Gastrocnemius medialis (tissue), 4 donors: ENCODE results near the gene AHRR. TPM values are rescaled to one million over a fixed set of nuclear protein-coding genes. Genes with fewer than 3 reads are reported as not detected.

Experiments used
- ATAC-seq, 2 donors: fragments of 150-250 bp; one replicate each; pipeline ENCODE4 v1.9.1; 2016
- DNase-seq, 2 donors: peaks; one replicate each; pipeline ENCODE4 v3.0.0-alpha.2; 2019
- H3K27ac ChIP-seq, 4 donors: fragments of 200-600 bp; sonication (generic); 1 replicate in 1 of 4; 2 replicates in 3 of 4; pipeline ENCODE4 v1.5.1; 2016 to 2018; ENCODE audit warnings: mild to moderate bottlenecking in 2 of 4, moderate library complexity in 1 of 4
- H3K27me3 ChIP-seq, 3 donors: fragments of 200-600 bp; sonication (generic) in 2 of 3; 1 replicate in 1 of 3; 2 replicates in 2 of 3; pipeline versions ENCODE4 v1.5.1 to v1.6.0; 2016 to 2019; ENCODE audit warnings: mild to moderate bottlenecking in 1 of 3, moderate library complexity in 1 of 3
- H3K36me3 ChIP-seq, 2 donors: fragments of 200-600 bp; sonication (generic) in 1 of 2; one replicate each; pipeline ENCODE4 v1.5.1; 2017 to 2018
- H3K4me1 ChIP-seq, 2 donors: fragments of 200-600 bp; sonication (generic) in 1 of 2; one replicate each; pipeline ENCODE4 v1.5.1; 2016 to 2017; ENCODE audit warnings: mild to moderate bottlenecking in 2 of 2
- H3K4me3 ChIP-seq, 4 donors: fragments of 200-600 bp; sonication (generic) in 3 of 4; 1 replicate in 1 of 4; 2 replicates in 3 of 4; pipeline ENCODE4 v1.5.1; 2016 to 2019; ENCODE audit warnings: mild to moderate bottlenecking in 2 of 4
- H3K9me3 ChIP-seq, 3 donors: fragments of 200-600 bp; sonication (generic) in 2 of 3; 1 replicate in 1 of 3; 2 replicates in 2 of 3; pipeline ENCODE4 v1.5.1; 2016 to 2019
- POLR2A ChIP-seq, 2 donors: fragments of 450-650 bp; IDR thresholded peaks; one replicate each; pipeline ENCODE4 v1.6.1; 2017; ENCODE audit warnings: antibody characterized with exemption in 2 of 2, mild to moderate bottlenecking in 2 of 2, moderate library complexity in 2 of 2
- in situ Hi-C, 4 donors: fragments of 200-750 bp; cut with MboI; loops; one replicate each; pipeline versions ENCODE4 v1.15.0 to v1.8.0; 2017; ENCODE audit warnings: low sequenced_read_pairs in 4 of 4
- intact Hi-C: fragments of 100-400 bp; cut with DNase I; formaldehyde crosslinking; loops from one replicate; pipeline ENCODE4 v1.15.1; 2023; ENCODE audit warnings: low total_unique reads
- total RNA-seq, 4 donors: library from RNA; depleted of rRNA; stranded (reverse); fragments of >200 nt; gene quantifications; one replicate each; pipeline versions ENCODE4 v1.1.0 to v1.2.3, GENCODE V29; 2016
- TF ChIP-seq, protein P1 (sequence below), 5 experiments: fragments of 450-650 bp in 3 of 5; fragments of 200-600 bp in 2 of 5; sonication (generic) in 2 of 5; IDR thresholded peaks in 4 of 5; conservative IDR thresholded peaks in 1 of 5; 1 replicate in 4 of 5; 2 replicates in 1 of 5; pipeline ENCODE4 v1.5.1; 2016 to 2019; ENCODE audit warnings: antibody characterized with exemption in 5 of 5, mild to moderate bottlenecking in 3 of 5, moderate library complexity in 3 of 5

AHRR gene
- total RNA-seq, 4 donors from 2014 or later = 0.05 to 1.3 (median 0.18) TPM; not detected in 1

DNA sequence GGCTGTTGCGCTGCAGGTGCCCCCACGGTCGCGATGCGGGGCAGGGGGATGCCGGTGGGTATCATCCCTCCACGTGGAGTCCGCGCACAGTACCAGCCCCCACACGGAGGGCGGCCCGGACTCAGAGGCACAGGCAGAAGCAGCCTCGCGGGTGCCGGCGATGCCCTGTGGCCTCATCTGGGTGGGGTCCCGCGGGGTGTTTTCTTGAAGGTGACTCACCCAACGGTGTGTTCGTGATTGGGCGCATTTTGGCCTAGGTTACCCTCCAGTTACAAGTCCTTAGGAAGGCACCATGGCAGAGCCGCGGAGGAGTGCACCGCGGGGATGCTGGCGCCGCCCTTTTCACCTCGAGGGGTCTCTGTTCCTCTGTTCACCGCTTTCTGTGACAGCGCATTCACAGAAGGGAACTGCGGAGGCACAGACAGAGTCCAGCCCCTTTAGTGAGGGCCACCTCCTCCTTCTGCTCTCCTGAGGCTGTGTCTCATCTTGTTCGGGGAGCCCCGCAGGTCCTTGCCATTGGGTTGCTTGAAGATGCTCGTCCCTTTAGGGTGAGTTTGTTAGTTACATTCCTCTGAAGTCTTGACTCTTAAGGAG lies 99.9 kb downstream of the AHRR start:
- Histone ChIP-seq H3K36me3 (no peaks in the 10 kb centered on the region), H3K4me1 (no peaks in the 10 kb centered on the region), H3K27me3 (no peaks in the 10 kb centered on the region), H3K27ac (no peak overlapping the region), H3K9me3 (no peaks in the 10 kb centered on the region), H3K4me3 (no peak overlapping the region)
- intact Hi-C loops = no loop called here
- DNase-seq = no peak
- in situ Hi-C loops = no loop called here
- TF ChIP-seq, protein P1, sequence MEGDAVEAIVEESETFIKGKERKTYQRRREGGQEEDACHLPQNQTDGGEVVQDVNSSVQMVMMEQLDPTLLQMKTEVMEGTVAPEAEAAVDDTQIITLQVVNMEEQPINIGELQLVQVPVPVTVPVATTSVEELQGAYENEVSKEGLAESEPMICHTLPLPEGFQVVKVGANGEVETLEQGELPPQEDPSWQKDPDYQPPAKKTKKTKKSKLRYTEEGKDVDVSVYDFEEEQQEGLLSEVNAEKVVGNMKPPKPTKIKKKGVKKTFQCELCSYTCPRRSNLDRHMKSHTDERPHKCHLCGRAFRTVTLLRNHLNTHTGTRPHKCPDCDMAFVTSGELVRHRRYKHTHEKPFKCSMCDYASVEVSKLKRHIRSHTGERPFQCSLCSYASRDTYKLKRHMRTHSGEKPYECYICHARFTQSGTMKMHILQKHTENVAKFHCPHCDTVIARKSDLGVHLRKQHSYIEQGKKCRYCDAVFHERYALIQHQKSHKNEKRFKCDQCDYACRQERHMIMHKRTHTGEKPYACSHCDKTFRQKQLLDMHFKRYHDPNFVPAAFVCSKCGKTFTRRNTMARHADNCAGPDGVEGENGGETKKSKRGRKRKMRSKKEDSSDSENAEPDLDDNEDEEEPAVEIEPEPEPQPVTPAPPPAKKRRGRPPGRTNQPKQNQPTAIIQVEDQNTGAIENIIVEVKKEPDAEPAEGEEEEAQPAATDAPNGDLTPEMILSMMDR (IDR thresholded peaks at IDR 0.05 in 4 of 5, conservative IDR thresholded peaks at IDR 0.05 in 1 of 5) = no peak
- no peak for TF ChIP-seq POLR2A (IDR thresholded peaks at IDR 0.05)
- no peak for ATAC-seq

DNA sequence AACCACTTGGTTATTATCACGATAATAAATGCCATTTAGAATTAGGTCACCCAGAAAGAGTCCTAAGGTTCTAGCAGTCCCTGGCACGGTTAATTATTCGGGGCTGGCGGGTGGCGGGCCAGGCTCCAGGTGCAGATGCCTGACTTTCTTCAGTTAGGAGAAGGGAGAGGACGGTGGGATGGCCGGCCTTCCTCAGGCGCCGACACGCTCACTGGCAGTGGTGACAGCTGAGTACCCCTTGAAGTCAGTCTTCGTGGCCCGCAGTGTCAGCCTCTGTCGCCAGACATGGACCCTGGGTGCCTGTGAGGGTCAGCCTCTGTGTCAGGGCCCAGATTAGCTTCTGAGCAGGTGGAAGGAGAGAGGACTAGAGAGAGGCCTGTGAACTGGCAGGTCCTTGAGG lies 100.4 kb downstream of the AHRR start:
- Histone ChIP-seq H3K9me3 (no peaks in the 10 kb centered on the region), H3K36me3 (no peaks in the 10 kb centered on the region), H3K4me3 (no peak overlapping the region), H3K27me3 (no peaks in the 10 kb centered on the region), H3K4me1 (no peaks in the 10 kb centered on the region), H3K27ac (no peak overlapping the region)
- intact Hi-C loops = no loop called here
- in situ Hi-C loops = no loop called here
- TF ChIP-seq POLR2A (IDR thresholded peaks at IDR 0.05) = no peak
- TF ChIP-seq, protein P1 (IDR thresholded peaks at IDR 0.05 in 4 of 5, conservative IDR thresholded peaks at IDR 0.05 in 1 of 5) = no peak
- ATAC-seq (no peak), DNase-seq (no peak)

DNA sequence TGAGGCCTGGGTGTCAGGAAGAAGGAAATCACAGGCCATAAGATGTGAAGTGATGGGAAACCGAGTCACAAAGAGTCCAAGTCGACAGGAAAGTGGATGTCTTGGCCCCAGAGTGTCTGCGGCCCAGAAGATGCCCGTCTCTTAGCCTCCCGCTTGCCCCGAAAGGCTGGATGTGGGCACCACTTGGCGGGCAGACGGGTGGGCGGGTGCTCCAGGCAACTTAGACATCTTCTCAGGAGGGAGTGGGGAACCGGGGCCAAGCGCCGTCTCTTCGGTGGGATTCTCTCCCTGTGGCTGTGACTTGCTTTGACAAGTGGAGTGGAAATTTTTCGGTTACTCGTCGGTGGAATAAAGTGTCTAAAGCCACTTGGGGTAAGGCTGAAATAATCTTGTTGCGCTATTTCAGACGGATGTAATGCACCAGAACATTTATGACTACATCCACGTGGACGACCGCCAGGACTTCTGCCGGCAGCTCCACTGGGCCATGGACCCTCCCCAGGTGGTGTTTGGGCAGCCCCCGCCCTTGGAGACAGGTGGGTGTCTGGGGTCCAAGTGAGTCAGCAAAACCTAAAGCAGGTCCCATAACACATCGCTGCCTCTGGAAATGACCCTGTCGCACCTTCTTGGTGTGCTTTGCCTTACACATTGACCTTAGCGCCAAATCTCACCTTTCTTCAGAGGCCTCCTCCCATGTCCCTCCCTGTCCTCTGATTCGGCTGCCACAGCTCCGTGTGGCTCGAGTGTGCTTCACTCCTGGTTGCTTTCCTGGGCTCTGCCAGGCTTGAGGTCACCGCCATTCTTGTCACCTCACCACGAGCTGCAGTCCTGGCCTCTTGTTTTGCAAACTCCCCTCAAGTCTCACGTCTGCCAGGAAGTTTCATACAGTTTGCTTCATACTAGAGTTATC lies 101.1 kb downstream of the AHRR start:
- H3K27me3 ChIP-seq = no peaks in the 10 kb centered on the region
- H3K9me3 ChIP-seq = no peaks in the 10 kb centered on the region
- in situ Hi-C loops = no loop called here
- no peak for ATAC-seq
- no peaks in the 10 kb centered on the region for H3K4me1 ChIP-seq
- no peak overlapping the region for H3K27ac ChIP-seq
- intact Hi-C loops = no loop called here
- no peak for DNase-seq
- H3K4me3 ChIP-seq = no peak overlapping the region
- no peaks in the 10 kb centered on the region for H3K36me3 ChIP-seq
- no peak for TF ChIP-seq POLR2A (IDR thresholded peaks at IDR 0.05)
- TF ChIP-seq, protein P1 (IDR thresholded peaks at IDR 0.05 in 4 of 5, conservative IDR thresholded peaks at IDR 0.05 in 1 of 5) = no peak

DNA sequence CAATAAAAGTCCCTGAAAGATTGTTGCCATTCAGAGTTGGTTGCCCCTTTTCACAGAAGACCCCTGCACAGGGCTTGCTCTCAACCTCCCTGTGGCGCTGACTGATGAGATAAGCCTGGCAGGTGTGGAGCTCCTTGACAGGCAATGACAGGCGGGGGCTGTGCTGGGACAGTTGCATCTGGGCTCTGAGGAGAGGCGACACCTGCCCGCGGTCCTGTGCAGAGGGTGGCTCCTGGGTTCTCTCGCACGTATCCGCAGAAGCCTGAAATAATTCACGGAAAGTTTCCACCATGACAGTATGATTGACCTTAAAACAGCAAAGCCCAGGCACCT lies 101.7 kb downstream of the AHRR start:
- in situ Hi-C loops (no loop called here), intact Hi-C loops (no loop called here)
- Histone ChIP-seq H3K27ac (no peak overlapping the region), H3K27me3 (peaks cover 0 to 6% (median 1%) of the 10 kb centered on the region in 3 donors), H3K4me1 (no peaks in the 10 kb centered on the region), H3K36me3 (no peaks in the 10 kb centered on the region), H3K4me3 (no peak overlapping the region), H3K9me3 (no peaks in the 10 kb centered on the region)
- DNase-seq (no peak), ATAC-seq (no peak)
- TF ChIP-seq, protein P1 (IDR thresholded peaks at IDR 0.05 in 4 of 5, conservative IDR thresholded peaks at IDR 0.05 in 1 of 5) = no peak
- no peak for TF ChIP-seq POLR2A (IDR thresholded peaks at IDR 0.05)
